ENCODE data around the gene TRIM13. TPM values are rescaled to one million over a fixed set of nuclear protein-coding genes. Genes with fewer than 3 reads are reported as not detected.

The TRIM13 gene
- total and polyA plus RNA-seq, 2 of the 8 experiments (the other 6 are each of a cell fraction or from before 2014, with no cell fraction given) = 21.2 to 31.5 TPM

DNA sequence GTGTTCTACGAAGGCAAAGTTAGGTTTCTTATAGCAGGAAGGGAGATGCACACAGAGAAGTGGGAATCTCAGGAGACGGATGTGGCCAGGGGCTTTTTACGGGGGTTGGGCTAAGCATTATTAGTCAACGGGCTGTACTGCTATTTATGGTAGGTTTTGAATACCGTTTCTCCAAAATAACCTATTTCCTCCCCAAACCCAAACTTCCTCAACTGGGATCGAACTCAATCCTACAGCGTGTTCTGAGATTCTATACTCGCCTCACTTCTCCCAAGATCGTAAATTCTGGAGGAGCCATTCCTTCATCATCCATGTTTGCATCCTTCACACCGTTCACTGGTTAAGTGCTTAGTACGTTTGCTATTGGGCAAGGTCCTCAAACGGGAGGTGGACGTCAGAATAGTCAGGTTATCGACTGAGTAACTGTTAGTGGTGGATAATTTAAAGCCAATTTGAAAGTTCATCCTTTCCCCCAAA lies 1.2 kb upstream of the TRIM13 start:
- FAIRE-seq = peak; percentile 57
- Histone ChIP-seq H2BK5ac (ENCODE audit: low read depth, low read length) (no peak overlapping the region), H2BK15ac (ENCODE audit: low read length) (no peak overlapping the region), H3K9ac (replicated peaks in 1 of 4; ENCODE audit: extremely low read depth in 1 of 4, low read depth in 3 of 4, low read length in 3 of 4) (no peak overlapping the region), H4K91ac (replicated peaks; ENCODE audit: insufficient read length, low read length) (no peak overlapping the region), H2BK12ac (ENCODE audit: low read depth, low read length) (no peak overlapping the region), H4K8ac (ENCODE audit: extremely low read depth, insufficient read depth, low read length) (no peak overlapping the region), H3K4ac (replicated peaks; ENCODE audit: insufficient read length, low read depth, low read length) (no peak overlapping the region), H3K4me1 (replicated peaks in 1 of 4; ENCODE audit: control insufficient read depth in 3 of 4, insufficient read depth in 4 of 4, low read length in 3 of 4) (peaks cover 2 to 6% (median 5%) of the 10 kb centered on the region in 4 experiments; a peak in 4 of 7 replicates), H3K14ac (ENCODE audit: insufficient read length) (no peak overlapping the region), H3K4me3 (ENCODE audit: extremely low read depth in 1 of 4, insufficient read depth in 2 of 4, low read depth in 3 of 4, low read length in 4 of 4) (peak overlapping the region; percentile 64 to 95 (median 79)), H3K36me3 (ENCODE audit: control insufficient read depth in 2 of 4, insufficient read depth in 4 of 4, low read length in 3 of 4) (peaks cover 0 to 22% (median 4%) of the 10 kb centered on the region in 4 experiments; a peak in 2 of 8 replicates), H3K27me3 (replicated peaks in 1 of 4; ENCODE audit: control insufficient read depth in 3 of 4, extremely low read depth in 1 of 4, insufficient read depth in 3 of 4, low read length in 3 of 4) (peaks cover 0 to 2% (median 0%) of the 10 kb centered on the region in 4 experiments; a peak in 2 of 7 replicates), H3K79me2 (ENCODE audit: control insufficient read depth in 1 of 2, insufficient read depth in 2 of 2, low read length in 2 of 2) (peaks cover 0 to 24% of the 10 kb centered on the region in 2 experiments; a peak in 2 of 4 replicates), H3K27ac (ENCODE audit: low read depth, low read length) (no peak overlapping the region), H2AK5ac (ENCODE audit: low read depth, low read length) (no peak overlapping the region), H4K5ac (ENCODE audit: insufficient read length, low read depth, low read length) (no peak overlapping the region), H3K18ac (ENCODE audit: extremely low read depth, low read length) (peak overlapping the region; percentile 9; the same call in 1 of the 2 replicates), H2BK20ac (ENCODE audit: low read length) (no peak overlapping the region), H3K56ac (replicated peaks; ENCODE audit: insufficient read length, low read depth, low read length) (no peak overlapping the region), H2AFZ (ENCODE audit: low read length) (peak overlapping the region; percentile 78; the same call in 1 of the 2 replicates), H3K4me2 (ENCODE audit: insufficient read depth in 1 of 2, low read depth in 2 of 2, low read length in 2 of 2) (peak overlapping the region; percentile 76 to 88), H4K20me1 (replicated peaks in 1 of 2; ENCODE audit: control insufficient read depth in 1 of 2, insufficient read depth in 2 of 2, low read length in 2 of 2) (no peaks in the 10 kb centered on the region), H3K79me1 (ENCODE audit: low read depth, low read length) (no peaks in the 10 kb centered on the region), H2BK120ac (replicated peaks; ENCODE audit: low read depth, low read length) (peak overlapping the region; percentile 5), H3K23me2 (ENCODE audit: low read depth, low read length) (peaks cover 9% of the 10 kb centered on the region), H3K23ac (ENCODE audit: insufficient read length) (no peak overlapping the region), H3K9me3 (ENCODE audit: insufficient read depth in 2 of 2, low read depth in 1 of 2, low read length in 1 of 2) (no peaks in the 10 kb centered on the region)
- no peak for DNase-seq (ENCODE audit: low read depth in 1 of 2, low spot score in 2 of 2)
- WGBS, 2 experiments (ENCODE audit: extremely low coverage in 1 of 2, insufficient coverage in 1 of 2, insufficient read length in 1 of 2, insufficient replicate concordance in 2 of 2, low coverage in 1 of 2, low lambda C conversion rate in 2 of 2, missing lambda C conversion rate in 1 of 2) = 37% methylated on average over 14 of the region's 14 CpGs; no CpG with 5 or more reads in 1 of the 2 experiments
- TF ChIP-seq SP1 (IDR thresholded peaks at IDR 0.05; ENCODE audit: low read depth, low read length) = no peak
- no peak for TF ChIP-seq FOSL1 (IDR thresholded peaks at IDR 0.05; ENCODE audit: insufficient read depth, low read depth, low read length)
- TF ChIP-seq TAF7 (optimal IDR thresholded peaks at IDR 0.05; ENCODE audit: borderline replicate concordance, low read depth, low read length) = no peak
- no peak for TF ChIP-seq EP300 (IDR thresholded peaks at IDR 0.05; ENCODE audit: borderline replicate concordance in 1 of 2, low read depth in 2 of 2, low read length in 2 of 2)
- TF ChIP-seq SAP30 (IDR thresholded peaks at IDR 0.05; ENCODE audit: insufficient read depth, insufficient replicate concordance, low read length) = no peak
- TF ChIP-seq PHF8 (conservative IDR thresholded peaks at IDR 0.05; ENCODE audit: low read depth, low read length) = no peak
- no peak for TF ChIP-seq EGR1 (IDR thresholded peaks at IDR 0.05; ENCODE audit: borderline replicate concordance, low read depth, low read length)
- TF ChIP-seq CREB1 (IDR thresholded peaks at IDR 0.05) = no peak
- TF ChIP-seq USF2 (IDR thresholded peaks at IDR 0.05; ENCODE audit: low read length) = no peak
- TF ChIP-seq BACH1 (IDR thresholded peaks at IDR 0.05; ENCODE audit: low read length) = no peak
- no peak for TF ChIP-seq CBX8 (IDR thresholded peaks at IDR 0.05; ENCODE audit: borderline replicate concordance, low read depth, low read length)
- TF ChIP-seq YY1 (IDR thresholded peaks at IDR 0.05; ENCODE audit: low read depth, low read length) = no peak
- POLR2A ChIA-PET (ENCODE audit: partially characterized antibody) = interaction anchor here (0.6 to 3.7 kb wide), 8 partner anchors 7 to 202 kb away, joined by 3 to 39 read pairs (median 8); partner anchors contain the start of gene KPNA3
- CTCF ChIA-PET (ENCODE audit: partially characterized antibody) = interaction anchor here (1.5 to 2.2 kb wide), 3 partner anchors 12 to 132 kb away, joined by 4 to 5 read pairs (median 4); no protein-coding TSS in a partner anchor
